H1 (cell line): ENCODE results near the gene CACNG7. TPM values are rescaled to one million over a fixed set of nuclear protein-coding genes. Genes with fewer than 3 reads are reported as not detected.

Source experiments
- CTCF ChIA-PET: fragments of 300-600 bp; sonication (Branson Sonifier 250); formaldehyde crosslinking; loops from one replicate; lab custom pipeline; 2021; ENCODE audit not compliant: partially characterized antibody; lab: Charles Lee
- POLR2A ChIA-PET: fragments of 300-600 bp; sonication (Branson Sonifier 250); formaldehyde crosslinking; loops from one replicate; lab custom pipeline; 2021; ENCODE audit warnings: inconsistent platforms; ENCODE audit not compliant: partially characterized antibody; lab: Charles Lee
- DNase-seq, 2 experiments: peaks; one replicate each; pipeline versions ENCODE4 v3.0.0 to v3.0.0-alpha.2; 2010 to 2022; ENCODE audit warnings: low spot score in 2 of 2, low read depth in 1 of 2, mixed read lengths in 1 of 2
- FAIRE-seq: peaks from 2 replicates; lab custom pipeline; 2011; peaks lifted over from hg19 to GRCh38; lab: Jason Lieb, UNC
- H2AFZ ChIP-seq: 2 replicates; pipeline ENCODE4 v1.8.1; 2012; ENCODE audit warnings: low read length, inconsistent platforms
- H2AK5ac ChIP-seq: 2 replicates; pipeline ENCODE4 v1.6.1; 2013; ENCODE audit warnings: low read depth, low read length
- H2BK120ac ChIP-seq: replicated peaks from 2 replicates; pipeline ENCODE3; 2013; ENCODE audit warnings: low read depth, low read length, inconsistent platforms
- H2BK12ac ChIP-seq: 2 replicates; pipeline ENCODE4 v1.6.1; 2013; ENCODE audit warnings: low read depth, low read length
- H2BK15ac ChIP-seq: 2 replicates; pipeline ENCODE4 v1.6.1; 2013; ENCODE audit warnings: low read length
- H2BK20ac ChIP-seq: 2 replicates; pipeline ENCODE4 v1.6.1; 2013; ENCODE audit warnings: low read length
- H2BK5ac ChIP-seq: 2 replicates; pipeline ENCODE4 v1.6.1; 2013; ENCODE audit warnings: low read depth, low read length
- H3K14ac ChIP-seq: 2 replicates; pipeline ENCODE4 v1.6.1; 2013; ENCODE audit warnings: inconsistent platforms; ENCODE audit not compliant: insufficient read length
- H3K18ac ChIP-seq: 2 replicates; pipeline ENCODE4 v1.6.1; 2013; ENCODE audit warnings: low read length; ENCODE audit errors: extremely low read depth
- H3K23ac ChIP-seq: 2 replicates; pipeline ENCODE4 v1.6.1; 2013; ENCODE audit warnings: inconsistent platforms; ENCODE audit not compliant: insufficient read length
- H3K23me2 ChIP-seq: 2 replicates; pipeline ENCODE4 v1.6.1; 2013; ENCODE audit warnings: low read depth, low read length
- H3K27ac ChIP-seq: 2 replicates; pipeline ENCODE4 v1.6.1; 2011; ENCODE audit warnings: low read depth, low read length, inconsistent platforms
- H3K27me3 ChIP-seq, 4 experiments: replicated peaks in 1 of 4; 1 replicate in 1 of 4; 2 replicates in 3 of 4; pipeline versions ENCODE4 v1.6.1 to v1.8.1; 2011 to 2013; ENCODE audit warnings: low read length in 3 of 4, mild to moderate bottlenecking in 3 of 4, inconsistent platforms in 2 of 4, mixed read lengths in 2 of 4, moderate library complexity in 1 of 4; ENCODE audit not compliant: control insufficient read depth in 3 of 4, insufficient read depth in 3 of 4; ENCODE audit errors: extremely low read depth in 1 of 4
- H3K36me3 ChIP-seq, 4 experiments: 2 replicates each; pipeline versions ENCODE4 v1.6.1 to v1.8.1; 2011 to 2013; ENCODE audit warnings: mild to moderate bottlenecking in 4 of 4, low read length in 3 of 4, moderate library complexity in 2 of 4, control low read depth in 1 of 4, inconsistent platforms in 1 of 4; ENCODE audit not compliant: insufficient read depth in 4 of 4, control insufficient read depth in 2 of 4
- H3K4ac ChIP-seq: replicated peaks from 2 replicates; pipeline ENCODE3; 2013; ENCODE audit warnings: low read length, low read depth, mixed read lengths, inconsistent platforms; ENCODE audit not compliant: insufficient read length
- H3K4me1 ChIP-seq, 4 experiments: replicated peaks in 1 of 4; 1 replicate in 1 of 4; 2 replicates in 3 of 4; pipeline versions ENCODE4 v1.6.1 to v1.8.1; 2011 to 2013; ENCODE audit warnings: low read length in 3 of 4, inconsistent platforms in 2 of 4, mixed read lengths in 1 of 4; ENCODE audit not compliant: insufficient read depth in 4 of 4, control insufficient read depth in 3 of 4
- H3K4me2 ChIP-seq, 2 experiments: 2 replicates each; pipeline versions ENCODE4 v1.6.1 to v1.8.1; 2011 to 2013; ENCODE audit warnings: low read depth in 2 of 2, low read length in 2 of 2, control low read depth in 1 of 2, inconsistent platforms in 1 of 2, mild to moderate bottlenecking in 1 of 2; ENCODE audit not compliant: insufficient read depth in 1 of 2
- H3K4me3 ChIP-seq, 4 experiments: fragments of 200-600, 300-600 bp in 1 of 4; sonication (generic), shearing (Covaris generic), sonication (Bioruptor Twin) in 1 of 4; 2 replicates each; pipeline versions ENCODE4 v1.5.1 to v1.8.1; 2011 to 2016; ENCODE audit warnings: low read length in 4 of 4, low read depth in 3 of 4, control low read depth in 2 of 4, inconsistent platforms in 2 of 4, mild to moderate bottlenecking in 2 of 4, mixed read lengths in 1 of 4, moderate library complexity in 1 of 4; ENCODE audit not compliant: insufficient read depth in 2 of 4; ENCODE audit errors: extremely low read depth in 1 of 4
- H3K56ac ChIP-seq: replicated peaks from 2 replicates; pipeline ENCODE3; 2013; ENCODE audit warnings: low read depth, mild to moderate bottlenecking, mixed read lengths, low read length, inconsistent platforms; ENCODE audit not compliant: insufficient read length
- H3K79me1 ChIP-seq: 2 replicates; pipeline ENCODE4 v1.6.1; 2013; ENCODE audit warnings: low read depth, low read length, control low read depth
- H3K79me2 ChIP-seq, 2 experiments: 2 replicates each; pipeline versions ENCODE4 v1.6.1 to v1.8.1; 2012 to 2013; ENCODE audit warnings: low read length in 2 of 2, mild to moderate bottlenecking in 2 of 2, inconsistent platforms in 1 of 2; ENCODE audit not compliant: insufficient read depth in 2 of 2, control insufficient read depth in 1 of 2
- H3K9ac ChIP-seq, 4 experiments: replicated peaks in 1 of 4; 1 replicate in 1 of 4; 2 replicates in 3 of 4; pipeline versions ENCODE4 v1.6.1 to v1.8.1; 2011 to 2013; ENCODE audit warnings: low read depth in 3 of 4, low read length in 3 of 4, control low read depth in 2 of 4, mild to moderate bottlenecking in 2 of 4, moderate library complexity in 2 of 4, inconsistent platforms in 1 of 4; ENCODE audit errors: extremely low read depth in 1 of 4
- H3K9me3 ChIP-seq, 2 experiments: 2 replicates each; pipeline versions ENCODE4 v1.6.1 to v1.8.1; 2012 to 2013; ENCODE audit warnings: mild to moderate bottlenecking in 2 of 2, moderate library complexity in 2 of 2, control low read depth in 1 of 2, inconsistent platforms in 1 of 2, low read depth in 1 of 2, low read length in 1 of 2, mixed read lengths in 1 of 2; ENCODE audit not compliant: insufficient read depth in 2 of 2
- H4K20me1 ChIP-seq, 2 experiments: replicated peaks in 1 of 2; 2 replicates each; pipeline versions ENCODE3 to v1.8.1; 2011 to 2013; ENCODE audit warnings: inconsistent platforms in 2 of 2, low read length in 2 of 2, mild to moderate bottlenecking in 1 of 2; ENCODE audit not compliant: insufficient read depth in 2 of 2, control insufficient read depth in 1 of 2
- H4K5ac ChIP-seq: 2 replicates; pipeline ENCODE4 v1.6.1; 2013; ENCODE audit warnings: low read length, low read depth, mixed read lengths, inconsistent platforms; ENCODE audit not compliant: insufficient read length
- H4K8ac ChIP-seq: 2 replicates; pipeline ENCODE4 v1.8.0; 2013; ENCODE audit warnings: mild to moderate bottlenecking, moderate library complexity, low read length, inconsistent platforms; ENCODE audit not compliant: insufficient read depth; ENCODE audit errors: extremely low read depth
- H4K91ac ChIP-seq: replicated peaks from 2 replicates; pipeline ENCODE3; 2013; ENCODE audit warnings: low read length, mixed read lengths, inconsistent platforms; ENCODE audit not compliant: insufficient read length
- EGR1 ChIP-seq: IDR thresholded peaks from 2 replicates; pipeline ENCODE4 v1.6.1; 2011; ENCODE audit warnings: low read depth, low read length, borderline replicate concordance
- POLR2A ChIP-seq, 2 experiments: IDR thresholded peaks; 1 replicate in 1 of 2; 2 replicates in 1 of 2; pipeline ENCODE4 v1.6.1; 2011; ENCODE audit warnings: low read depth in 2 of 2, low read length in 2 of 2, mild to moderate bottlenecking in 2 of 2; ENCODE audit errors: control extremely low read depth in 1 of 2
- POLR2AphosphoS5 ChIP-seq: IDR thresholded peaks from 2 replicates; pipeline ENCODE4 v1.6.1; 2011; ENCODE audit warnings: low read depth, low read length
- WGBS, 2 experiments: shearing (Covaris generic) in 1 of 2; methylation state at CpG; one replicate each; pipeline versions ENCODE4 v1.1.6 to v1.1.7; 2013 to 2015; ENCODE audit warnings: low lambda C conversion rate in 2 of 2, mixed read lengths in 2 of 2, inconsistent platforms in 1 of 2, low coverage in 1 of 2, missing lambda C conversion rate in 1 of 2; ENCODE audit not compliant: insufficient replicate concordance in 2 of 2, insufficient coverage in 1 of 2, insufficient read length in 1 of 2; ENCODE audit errors: extremely low coverage in 1 of 2, missing lambda C conversion rate in 1 of 2; 5-methylcytosine and 5-hydroxymethylcytosine counted together
- polyA plus RNA-seq, 7 experiments: library from polyadenylated mRNA; depleted of rRNA in 3 of 7; stranded (reverse) in 5 of 7; unstranded in 2 of 7; fragments of >200 nt in 5 of 7; fragments of 200-250 nt in 2 of 7; gene quantifications; 1 replicate in 5 of 7; 2 replicates in 1 of 7; 4 replicates in 1 of 7; pipeline versions ENCODE4 v1.2.1 to v1.2.3, GENCODE V29; 2011 to 2013; ENCODE audit warnings: missing spikeins in 2 of 7, mixed read lengths in 2 of 7
- total RNA-seq: library from RNA; stranded (reverse); fragmentation: NEBNext Ultra II Directional; extraction: Animal tissue kit (Norgen Biotek cat#: 25700); gene quantifications from 2 replicates; pipeline ENCODE4 v1.2.1, GENCODE V29; 2021
- TF ChIP-seq, protein P1 (sequence below): IDR thresholded peaks from 2 replicates; pipeline ENCODE4 v1.6.1; 2012; ENCODE audit warnings: low read length, inconsistent platforms

Gene CACNG7
- total and polyA plus RNA-seq, 2 of the 8 experiments (the other 6 are each of a cell fraction or from before 2014, with no cell fraction given), result 28.9 to 69.8 TPM

DNA sequence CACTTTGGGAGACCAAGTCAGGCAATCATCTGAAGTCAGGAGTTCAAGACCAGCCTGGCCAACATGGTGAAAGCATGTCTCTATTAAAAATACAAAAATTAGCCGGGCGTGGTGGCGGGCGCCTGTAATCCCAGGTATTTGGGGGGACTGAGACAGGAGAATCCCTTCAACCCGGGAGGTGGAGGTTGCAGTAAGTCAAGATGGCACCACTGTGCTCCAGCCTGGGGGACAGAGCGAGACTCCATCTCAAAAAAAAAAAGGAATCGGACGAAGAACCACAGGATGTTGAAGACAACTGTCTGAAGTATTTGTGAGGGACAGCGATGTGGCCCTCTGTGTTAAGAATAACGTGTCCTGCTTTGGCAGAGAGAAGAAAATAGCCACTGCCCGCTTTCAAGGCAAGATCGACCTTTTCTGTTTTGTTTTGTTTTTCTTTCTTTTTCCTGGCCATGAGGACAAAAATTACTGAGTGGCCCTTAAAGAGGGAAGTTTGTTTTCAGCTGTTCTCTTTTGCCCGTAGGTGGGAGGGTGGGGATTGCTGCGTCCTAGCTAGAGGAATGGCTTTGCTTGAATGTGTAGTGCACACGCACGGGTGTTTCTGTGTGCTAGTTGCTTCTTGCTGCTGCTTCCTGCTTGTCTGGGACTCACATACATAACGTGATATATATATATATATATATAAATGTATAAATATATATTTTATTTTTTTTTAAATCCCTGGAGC, 33.3 kb upstream of the CACNG7 start:
- Histone ChIP-seq H3K27me3 (peaks cover 0 to 3% (median 0%) of the 10 kb centered on the region in 4 experiments; a peak in 2 of 7 replicates), H4K20me1 (peaks cover 1 to 9% of the 10 kb centered on the region in 2 experiments), H4K5ac (no peak overlapping the region), H2AK5ac (no peak overlapping the region), H3K36me3 (peaks cover 7 to 30% (median 16%) of the 10 kb centered on the region in 4 experiments; a peak in 6 of 8 replicates), H2BK5ac (no peak overlapping the region), H3K4me1 (peaks cover 0 to 6% (median 4%) of the 10 kb centered on the region in 4 experiments; a peak in 6 of 7 replicates), H2BK15ac (no peak overlapping the region), H3K27ac (no peak overlapping the region), H3K4ac (no peak overlapping the region), H3K23me2 (peaks cover 8% of the 10 kb centered on the region), H3K23ac (no peak overlapping the region), H4K91ac (no peak overlapping the region), H2BK20ac (no peak overlapping the region), H3K79me2 (peaks cover 0 to 8% of the 10 kb centered on the region in 2 experiments; a peak in 1 of 4 replicates), H3K4me2 (no peak overlapping the region), H3K4me3 (no peak overlapping the region), H3K9me3 (no peaks in the 10 kb centered on the region), H3K79me1 (peaks cover 6% of the 10 kb centered on the region; the same call in 1 of the 2 replicates), H4K8ac (no peak overlapping the region), H3K14ac (no peak overlapping the region), H3K56ac (no peak overlapping the region), H2AFZ (no peak overlapping the region), H3K9ac (no peak overlapping the region), H3K18ac (no peak overlapping the region), H2BK12ac (no peak overlapping the region), H2BK120ac (no peak overlapping the region)
- POLR2A ChIA-PET, result interaction anchor here (0.9 to 4.5 kb wide), 7 partner anchors 9 to 107 kb away, joined by 3 to 96 read pairs (median 4); partner anchors contain the start of gene MYADM
- no peak for DNase-seq
- CTCF ChIA-PET, result interaction anchor here (1.0 to 2.1 kb wide), 6 partner anchors 19 to 148 kb away, joined by 3 to 8 read pairs (median 6); no protein-coding TSS in a partner anchor
- 93% methylated on average over 17 of the region's 17 CpGs; no CpG with 5 or more reads in 1 of the 2 experiments for WGBS, 2 experiments
- peak; percentile 56; the same call in 1 of the 2 replicates for TF ChIP-seq POLR2AphosphoS5
- no peak for TF ChIP-seq EGR1
- TF ChIP-seq, protein P1, sequence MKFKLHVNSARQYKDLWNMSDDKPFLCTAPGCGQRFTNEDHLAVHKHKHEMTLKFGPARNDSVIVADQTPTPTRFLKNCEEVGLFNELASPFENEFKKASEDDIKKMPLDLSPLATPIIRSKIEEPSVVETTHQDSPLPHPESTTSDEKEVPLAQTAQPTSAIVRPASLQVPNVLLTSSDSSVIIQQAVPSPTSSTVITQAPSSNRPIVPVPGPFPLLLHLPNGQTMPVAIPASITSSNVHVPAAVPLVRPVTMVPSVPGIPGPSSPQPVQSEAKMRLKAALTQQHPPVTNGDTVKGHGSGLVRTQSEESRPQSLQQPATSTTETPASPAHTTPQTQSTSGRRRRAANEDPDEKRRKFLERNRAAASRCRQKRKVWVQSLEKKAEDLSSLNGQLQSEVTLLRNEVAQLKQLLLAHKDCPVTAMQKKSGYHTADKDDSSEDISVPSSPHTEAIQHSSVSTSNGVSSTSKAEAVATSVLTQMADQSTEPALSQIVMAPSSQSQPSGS, result no peak
- peak; percentile 27 to 53; a peak in 1 of 3 replicates for TF ChIP-seq POLR2A (IDR thresholded peaks at IDR 0.05; ENCODE audit: control extremely low read depth in 1 of 2, low read depth in 2 of 2, low read length in 2 of 2)
- no peak for FAIRE-seq
